ENCODE measurements around the gene LRRC74A.

Gene LRRC74A

GRCh38 chr14:76876076-76876475 lies 49.9 kb downstream of the LRRC74A start:
- TF ChIP-seq FOXP2 (optimal IDR thresholded peaks at IDR 0.05; ENCODE audit: borderline replicate concordance, extremely low read depth, extremely low read length, insufficient read depth), result no peak
- TF ChIP-seq POLR2AphosphoS5 (IDR thresholded peaks at IDR 0.05; ENCODE audit: low read depth, low read length), result no peak
- TF ChIP-seq TAF1 (IDR thresholded peaks at IDR 0.05; ENCODE audit: borderline replicate concordance, insufficient read depth, low read length), result no peak
- no peak for TF ChIP-seq REST (IDR thresholded peaks at IDR 0.05; ENCODE audit: insufficient read depth in 1 of 2, low read depth in 2 of 2, low read length in 2 of 2)
- no peak for TF ChIP-seq SIN3A (IDR thresholded peaks at IDR 0.05; ENCODE audit: borderline replicate concordance, insufficient read depth, low read length)

- TF ChIP-seq TAF1 (IDR thresholded peaks at IDR 0.05; ENCODE audit: borderline replicate concordance, insufficient read depth, low read length) (no peak), REST (IDR thresholded peaks at IDR 0.05; ENCODE audit: insufficient read depth in 1 of 2, low read depth in 2 of 2, low read length in 2 of 2) (no peak), POLR2AphosphoS5 (IDR thresholded peaks at IDR 0.05; ENCODE audit: low read depth, low read length) (no peak), SIN3A (IDR thresholded peaks at IDR 0.05; ENCODE audit: borderline replicate concordance, insufficient read depth, low read length) (no peak), FOXP2 (optimal IDR thresholded peaks at IDR 0.05; ENCODE audit: borderline replicate concordance, extremely low read depth, extremely low read length, insufficient read depth) (no peak)
Measured at GRCh38 chr14:76877871-76878270, 51.7 kb downstream of the LRRC74A start.

GRCh38 chr14:76880449-76880848 lies 54.2 kb downstream of the LRRC74A start:
- TF ChIP-seq TAF1 (IDR thresholded peaks at IDR 0.05; ENCODE audit: borderline replicate concordance, insufficient read depth, low read length) (no peak), REST (IDR thresholded peaks at IDR 0.05; ENCODE audit: insufficient read depth in 1 of 2, low read depth in 2 of 2, low read length in 2 of 2) (no peak), SIN3A (IDR thresholded peaks at IDR 0.05; ENCODE audit: borderline replicate concordance, insufficient read depth, low read length) (no peak), POLR2AphosphoS5 (IDR thresholded peaks at IDR 0.05; ENCODE audit: low read depth, low read length) (no peak), FOXP2 (optimal IDR thresholded peaks at IDR 0.05; ENCODE audit: borderline replicate concordance, extremely low read depth, extremely low read length, insufficient read depth) (no peak)

- TF ChIP-seq TAF1 (IDR thresholded peaks at IDR 0.05; ENCODE audit: borderline replicate concordance, insufficient read depth, low read length), result no peak
- no peak for TF ChIP-seq FOXP2 (optimal IDR thresholded peaks at IDR 0.05; ENCODE audit: borderline replicate concordance, extremely low read depth, extremely low read length, insufficient read depth)
- no peak for TF ChIP-seq POLR2AphosphoS5 (IDR thresholded peaks at IDR 0.05; ENCODE audit: low read depth, low read length)
- TF ChIP-seq SIN3A (IDR thresholded peaks at IDR 0.05; ENCODE audit: borderline replicate concordance, insufficient read depth, low read length), result no peak
- no peak for TF ChIP-seq REST (IDR thresholded peaks at IDR 0.05; ENCODE audit: insufficient read depth in 1 of 2, low read depth in 2 of 2, low read length in 2 of 2)
Measured at GRCh38 chr14:76881348-76881747, 55.1 kb downstream of the LRRC74A start.

GRCh38 chr14:76882651-76883050 lies 56.4 kb downstream of the LRRC74A start:
- no peak for TF ChIP-seq FOXP2 (optimal IDR thresholded peaks at IDR 0.05; ENCODE audit: borderline replicate concordance, extremely low read depth, extremely low read length, insufficient read depth)
- TF ChIP-seq TAF1 (IDR thresholded peaks at IDR 0.05; ENCODE audit: borderline replicate concordance, insufficient read depth, low read length), result no peak
